ENCODE measurements around the gene OPCML.

GRCh38 chr11:132790971-132791370 is 741.3 kb downstream of the OPCML start:
- TF ChIP-seq ZZZ3 (CRISPR knock-in tag; IDR thresholded peaks at IDR 0.05; ENCODE audit: borderline replicate concordance) (no peak), RBM39 (IDR thresholded peaks at IDR 0.05; ENCODE audit: low read depth, low read length, poor library complexity, severe bottlenecking) (no peak)
- TF ChIP-seq, protein P1, sequence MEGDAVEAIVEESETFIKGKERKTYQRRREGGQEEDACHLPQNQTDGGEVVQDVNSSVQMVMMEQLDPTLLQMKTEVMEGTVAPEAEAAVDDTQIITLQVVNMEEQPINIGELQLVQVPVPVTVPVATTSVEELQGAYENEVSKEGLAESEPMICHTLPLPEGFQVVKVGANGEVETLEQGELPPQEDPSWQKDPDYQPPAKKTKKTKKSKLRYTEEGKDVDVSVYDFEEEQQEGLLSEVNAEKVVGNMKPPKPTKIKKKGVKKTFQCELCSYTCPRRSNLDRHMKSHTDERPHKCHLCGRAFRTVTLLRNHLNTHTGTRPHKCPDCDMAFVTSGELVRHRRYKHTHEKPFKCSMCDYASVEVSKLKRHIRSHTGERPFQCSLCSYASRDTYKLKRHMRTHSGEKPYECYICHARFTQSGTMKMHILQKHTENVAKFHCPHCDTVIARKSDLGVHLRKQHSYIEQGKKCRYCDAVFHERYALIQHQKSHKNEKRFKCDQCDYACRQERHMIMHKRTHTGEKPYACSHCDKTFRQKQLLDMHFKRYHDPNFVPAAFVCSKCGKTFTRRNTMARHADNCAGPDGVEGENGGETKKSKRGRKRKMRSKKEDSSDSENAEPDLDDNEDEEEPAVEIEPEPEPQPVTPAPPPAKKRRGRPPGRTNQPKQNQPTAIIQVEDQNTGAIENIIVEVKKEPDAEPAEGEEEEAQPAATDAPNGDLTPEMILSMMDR (CRISPR knock-in tag; IDR thresholded peaks at IDR 0.05), result no peak

Measured in HepG2 (cell line).